ENCODE data around the gene IL32.

IL32 gene

GRCh38 chr16:3115561-3115960 lies 50.1 kb downstream of the IL32 start:
- DNase-seq (ENCODE audit: low read depth in 2 of 2) = no peak

GRCh38 chr16:3118204-3118790 lies 52.9 kb downstream of the IL32 start:
- DNase-seq (ENCODE audit: low read depth in 2 of 2) = no peak

GRCh38 chr16:3118846-3119245 lies 53.4 kb downstream of the IL32 start:
- DNase-seq (ENCODE audit: low read depth in 2 of 2) = no peak
